ENCODE measurements around the gene PLXNA3.

DNA sequence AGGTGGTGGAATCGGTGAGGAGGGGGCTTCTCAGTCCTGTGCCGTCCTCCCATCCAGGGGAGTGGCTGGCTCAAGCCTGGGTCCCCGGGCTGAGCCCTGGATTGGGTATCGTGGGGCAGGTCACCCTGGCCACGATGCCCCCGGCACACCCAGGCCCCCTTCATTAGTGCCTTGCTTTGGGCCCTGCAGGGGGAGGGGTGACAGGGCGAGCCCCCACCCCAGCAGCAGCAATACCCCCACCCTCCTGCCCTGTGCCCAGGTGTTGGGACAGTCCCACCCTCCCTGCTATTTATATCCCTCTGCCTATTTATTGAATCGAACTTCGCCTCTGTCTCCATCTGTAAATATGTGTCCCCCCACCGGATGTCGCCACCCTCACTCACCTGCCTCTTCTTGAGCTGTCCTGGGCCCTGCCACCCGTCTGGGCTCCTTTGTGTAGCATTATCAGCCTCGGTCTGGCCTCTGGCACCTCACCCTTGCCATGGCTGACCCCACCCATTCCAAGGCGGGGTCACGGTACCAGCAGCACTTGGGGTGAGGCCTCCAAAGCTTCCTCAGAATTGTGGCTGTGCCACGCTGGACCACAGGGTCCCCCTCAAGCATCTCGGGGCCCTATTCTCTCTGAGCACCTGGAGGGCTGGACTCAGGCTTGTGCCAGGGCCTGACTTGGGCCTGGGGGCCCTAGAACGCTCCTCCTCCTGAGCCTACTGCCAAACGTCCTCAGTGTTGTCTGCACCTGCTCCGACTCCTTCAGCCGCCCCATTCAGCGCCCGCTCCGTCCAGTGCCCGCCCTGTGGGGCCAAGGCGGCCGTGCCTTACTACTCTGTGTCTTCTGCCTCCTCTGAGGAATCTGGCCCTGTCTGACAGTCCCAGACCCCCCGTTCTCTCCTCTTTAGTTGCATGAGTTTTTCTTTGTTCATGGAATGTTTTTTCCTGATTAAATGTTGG lies 14.9 kb downstream of the PLXNA3 start:
- TF ChIP-seq, protein P1, sequence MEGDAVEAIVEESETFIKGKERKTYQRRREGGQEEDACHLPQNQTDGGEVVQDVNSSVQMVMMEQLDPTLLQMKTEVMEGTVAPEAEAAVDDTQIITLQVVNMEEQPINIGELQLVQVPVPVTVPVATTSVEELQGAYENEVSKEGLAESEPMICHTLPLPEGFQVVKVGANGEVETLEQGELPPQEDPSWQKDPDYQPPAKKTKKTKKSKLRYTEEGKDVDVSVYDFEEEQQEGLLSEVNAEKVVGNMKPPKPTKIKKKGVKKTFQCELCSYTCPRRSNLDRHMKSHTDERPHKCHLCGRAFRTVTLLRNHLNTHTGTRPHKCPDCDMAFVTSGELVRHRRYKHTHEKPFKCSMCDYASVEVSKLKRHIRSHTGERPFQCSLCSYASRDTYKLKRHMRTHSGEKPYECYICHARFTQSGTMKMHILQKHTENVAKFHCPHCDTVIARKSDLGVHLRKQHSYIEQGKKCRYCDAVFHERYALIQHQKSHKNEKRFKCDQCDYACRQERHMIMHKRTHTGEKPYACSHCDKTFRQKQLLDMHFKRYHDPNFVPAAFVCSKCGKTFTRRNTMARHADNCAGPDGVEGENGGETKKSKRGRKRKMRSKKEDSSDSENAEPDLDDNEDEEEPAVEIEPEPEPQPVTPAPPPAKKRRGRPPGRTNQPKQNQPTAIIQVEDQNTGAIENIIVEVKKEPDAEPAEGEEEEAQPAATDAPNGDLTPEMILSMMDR (IDR thresholded peaks at IDR 0.05): no peak
- no peak for TF ChIP-seq EP300 (IDR thresholded peaks at IDR 0.05)
